Brain microvascular endothelial cell (primary cell): Measurements from ENCODE around the gene FMNL1.

ENCODE experiments used
- DNase-seq: peaks from one replicate; pipeline ENCODE4 v3.0.0-alpha.2; 2020
- H3K27ac ChIP-seq: fragments of 250-450 bp; sonication (Bioruptor Pico); 2 replicates; pipeline ENCODE4 v1.5.1; 2020; ENCODE audit warnings: mild to moderate bottlenecking, moderate library complexity
- H3K27me3 ChIP-seq: fragments of 250-450 bp; sonication (Bioruptor Pico); replicated peaks from 2 replicates; pipeline ENCODE4 v1.5.1; 2020; ENCODE audit warnings: mild to moderate bottlenecking
- H3K36me3 ChIP-seq: fragments of 250-450 bp; sonication (Bioruptor Pico); replicated peaks from 2 replicates; pipeline ENCODE4 v1.5.1; 2020; ENCODE audit warnings: mild to moderate bottlenecking
- H3K4me3 ChIP-seq: 2 replicates; pipeline ENCODE4 v1.5.1; 2011; ENCODE audit warnings: low read depth, mild to moderate bottlenecking, control low read depth, low read length, moderate library complexity
- CTCF ChIP-seq: IDR thresholded peaks from 2 replicates; pipeline ENCODE4 v1.5.1; 2011; ENCODE audit warnings: low read depth, mild to moderate bottlenecking, moderate library complexity, low read length, control low read depth, inconsistent platforms; ENCODE audit errors: missing control alignments
- in situ Hi-C: cut with HindIII; loops from 2 replicates; pipeline ENCODE4 v1.10.0; 2017; ENCODE audit warnings: low sequenced_read_pairs, low pct_ligation_motif_present

Gene FMNL1

DNA sequence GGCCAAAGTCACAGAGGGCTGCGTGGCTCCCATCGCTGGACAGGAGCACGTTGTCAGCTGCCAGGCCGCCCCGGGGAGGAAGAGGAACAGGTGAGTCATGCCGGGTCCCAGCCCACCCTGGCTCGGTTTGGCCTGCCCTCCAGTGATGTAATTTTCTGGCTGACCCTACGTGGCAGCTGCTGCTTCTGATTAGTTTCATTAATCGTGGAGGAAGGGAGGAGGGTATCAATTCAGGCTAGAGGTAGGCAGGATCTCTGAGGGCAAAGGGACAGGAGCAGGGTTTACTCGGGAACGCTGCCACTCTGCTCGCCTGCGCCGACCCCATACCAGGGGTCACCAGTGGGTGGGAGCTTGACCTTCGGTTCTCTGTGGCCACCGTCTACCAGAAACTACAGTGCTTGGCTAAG is 51.9 kb downstream of the FMNL1 start:
- Histone ChIP-seq H3K36me3 (peaks cover 54% of the 10 kb centered on the region), H3K4me3 (no peak overlapping the region), H3K27me3 (no peaks in the 10 kb centered on the region), H3K27ac (no peak overlapping the region)
- TF ChIP-seq CTCF, result no peak
- no peak for DNase-seq
- in situ Hi-C loops, result no loop called here

DNA sequence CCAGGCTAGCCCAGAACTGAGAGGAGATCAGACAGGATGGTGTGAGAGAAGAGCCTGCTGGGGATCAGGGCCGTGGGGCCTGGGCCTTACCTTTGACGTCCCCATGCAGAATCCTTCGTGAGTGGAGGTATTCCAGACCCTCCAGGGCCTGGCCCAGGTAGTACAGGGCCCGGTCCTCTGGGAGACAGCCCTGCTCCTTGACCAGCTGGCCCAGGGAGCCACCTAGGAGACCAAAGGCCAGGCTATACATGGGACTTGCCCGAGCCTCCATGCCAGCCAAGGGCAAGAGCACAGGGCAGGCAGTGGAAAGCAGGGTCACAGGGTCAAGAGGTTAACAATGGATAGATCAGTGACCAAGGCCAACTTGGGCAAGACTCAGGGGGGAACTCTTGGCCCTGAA is 52.3 kb downstream of the FMNL1 start:
- DNase-seq, result no peak
- peaks cover 49% of the 10 kb centered on the region for H3K36me3 ChIP-seq
- in situ Hi-C loops, result no loop called here
- H3K27me3 ChIP-seq, result no peaks in the 10 kb centered on the region
- no peak for TF ChIP-seq CTCF
- no peak overlapping the region for H3K27ac ChIP-seq
- no peak overlapping the region for H3K4me3 ChIP-seq

GRCh38 chr17:45276031-45276430 is 54.3 kb downstream of the FMNL1 start:
- DNase-seq, result no peak
- no peak for TF ChIP-seq CTCF
- Histone ChIP-seq H3K27me3 (no peaks in the 10 kb centered on the region), H3K27ac (no peak overlapping the region), H3K4me3 (no peak overlapping the region), H3K36me3 (peaks cover 40% of the 10 kb centered on the region)
- in situ Hi-C loops, result no loop called here

- H3K4me3 ChIP-seq, result no peak overlapping the region
- peaks cover 42% of the 10 kb centered on the region for H3K36me3 ChIP-seq
- H3K27me3 ChIP-seq, result no peaks in the 10 kb centered on the region
- in situ Hi-C loops, result no loop called here
- no peak overlapping the region for H3K27ac ChIP-seq
- TF ChIP-seq CTCF, result peak; percentile 86
- peak; percentile 89 for DNase-seq
These were observed 55.6 kb downstream of the FMNL1 start for GRCh38 chr17:45277216-45277849.

DNA sequence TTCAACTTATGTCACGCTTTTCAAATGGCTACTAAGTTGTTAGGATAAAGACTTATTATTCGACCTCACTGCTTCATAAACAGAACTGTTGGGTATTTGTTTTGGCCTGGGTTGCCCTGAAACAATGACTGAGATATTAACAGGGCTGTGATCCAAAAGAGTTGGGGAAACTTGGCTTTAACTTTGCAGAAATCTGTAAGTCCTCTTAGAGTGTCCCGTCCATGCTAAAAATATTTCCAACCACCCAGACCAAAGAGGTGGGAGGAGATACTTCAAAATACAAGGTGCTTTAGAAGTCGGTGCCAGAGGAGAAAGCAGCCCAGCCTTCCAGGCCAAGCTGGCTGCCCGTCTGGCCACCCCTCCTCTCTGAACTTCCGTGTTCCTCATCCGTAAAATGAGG is 56.3 kb downstream of the FMNL1 start:
- Histone ChIP-seq H3K36me3 (peaks cover 40% of the 10 kb centered on the region), H3K4me3 (no peak overlapping the region), H3K27ac (no peak overlapping the region), H3K27me3 (no peaks in the 10 kb centered on the region)
- in situ Hi-C loops, result no loop called here
- TF ChIP-seq CTCF, result no peak
- DNase-seq, result no peak

DNA sequence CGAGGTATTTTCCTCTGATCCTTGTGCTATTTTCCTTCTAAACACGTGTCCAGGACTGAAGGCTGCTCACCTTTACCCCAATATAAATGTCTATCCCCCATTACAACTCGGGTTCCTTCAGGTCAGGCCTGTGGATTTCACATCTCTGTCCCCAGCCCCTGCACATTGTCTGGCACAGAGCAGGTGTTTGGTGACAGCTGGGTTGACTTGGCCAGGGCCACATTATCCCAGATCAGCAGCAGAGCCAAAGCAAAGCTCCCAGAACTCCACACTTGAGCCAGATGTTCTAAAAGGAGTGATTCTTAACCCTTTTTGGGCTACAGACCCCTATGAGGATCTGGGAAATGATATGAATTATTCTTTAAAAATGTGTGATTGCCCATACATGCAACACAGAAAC is 58.2 kb downstream of the FMNL1 start:
- Histone ChIP-seq H3K4me3 (no peak overlapping the region), H3K27me3 (no peaks in the 10 kb centered on the region), H3K36me3 (peaks cover 41% of the 10 kb centered on the region), H3K27ac (no peak overlapping the region)
- in situ Hi-C loops, result no loop called here
- DNase-seq, result no peak
- no peak for TF ChIP-seq CTCF
